DMS153 treated with DMSO at 0.1 percent for 48 hours (cell line): Measurements from ENCODE around the gene PLK1.
"Not testable (repeated sequence)": the region's sequence is repeated elsewhere in the genome, so short reads cannot be mapped to it uniquely, and the experiment has no call there.

Experiments
- DNase-seq: peaks from one replicate; lab custom pipeline; 2025; ENCODE audit not compliant: unreplicated experiment; lab: John Stamatoyannopoulos, UW

The PLK1 gene

GRCh38 chr16:23706439-23706838 lies 27.8 kb downstream of the PLK1 start:
- no peak for DNase-seq

- DNase-seq: no peak
Observed at GRCh38 chr16:23709536-23709935, 30.8 kb downstream of the PLK1 start.

GRCh38 chr16:23710008-23710407 lies 31.3 kb downstream of the PLK1 start:
- DNase-seq: no peak

GRCh38 chr16:23710504-23710903 lies 31.8 kb downstream of the PLK1 start:
- no peak for DNase-seq

- DNase-seq: no peak
Observed at GRCh38 chr16:23711785-23712184, 33.1 kb downstream of the PLK1 start.

- no peak for DNase-seq
Observed at GRCh38 chr16:23712976-23713375, 34.3 kb downstream of the PLK1 start, which contains the start of gene ERN2. Gene ERN2, minus strand, starts transcription at chr16:23713222. Its CDS starts 35 bp downstream, at chr16:23713187.

- DNase-seq: no peak
Observed at GRCh38 chr16:23716484-23716883, 37.8 kb downstream of the PLK1 start.

- DNase-seq: not testable (repeated sequence)
Observed at GRCh38 chr16:23722613-23723240, 44.0 kb downstream of the PLK1 start.

GRCh38 chr16:23724096-23724784 lies 45.6 kb downstream of the PLK1 start:
- no peak for DNase-seq

- DNase-seq: no peak
Observed at GRCh38 chr16:23724785-23725131, 46.1 kb downstream of the PLK1 start.

GRCh38 chr16:23726710-23727109 lies 48.0 kb downstream of the PLK1 start:
- no peak for DNase-seq

- no peak for DNase-seq
Observed at GRCh38 chr16:23728112-23728477, 49.4 kb downstream of the PLK1 start.

- DNase-seq: no peak
Observed at GRCh38 chr16:23729503-23730424, 51.1 kb downstream of the PLK1 start.

GRCh38 chr16:23734176-23734893 lies 55.6 kb downstream of the PLK1 start:
- DNase-seq: no peak

- not testable (repeated sequence) for DNase-seq
Observed at GRCh38 chr16:23737423-23738028, 58.8 kb downstream of the PLK1 start.

- DNase-seq: no peak
Observed at GRCh38 chr16:23739516-23739915, 60.8 kb downstream of the PLK1 start.
